ENCODE results near the gene RTN4.
"Not testable (repeated sequence)": the region's sequence is repeated elsewhere in the genome, so short reads cannot be mapped to it uniquely, and the experiment has no call there.

Gene RTN4

DNA sequence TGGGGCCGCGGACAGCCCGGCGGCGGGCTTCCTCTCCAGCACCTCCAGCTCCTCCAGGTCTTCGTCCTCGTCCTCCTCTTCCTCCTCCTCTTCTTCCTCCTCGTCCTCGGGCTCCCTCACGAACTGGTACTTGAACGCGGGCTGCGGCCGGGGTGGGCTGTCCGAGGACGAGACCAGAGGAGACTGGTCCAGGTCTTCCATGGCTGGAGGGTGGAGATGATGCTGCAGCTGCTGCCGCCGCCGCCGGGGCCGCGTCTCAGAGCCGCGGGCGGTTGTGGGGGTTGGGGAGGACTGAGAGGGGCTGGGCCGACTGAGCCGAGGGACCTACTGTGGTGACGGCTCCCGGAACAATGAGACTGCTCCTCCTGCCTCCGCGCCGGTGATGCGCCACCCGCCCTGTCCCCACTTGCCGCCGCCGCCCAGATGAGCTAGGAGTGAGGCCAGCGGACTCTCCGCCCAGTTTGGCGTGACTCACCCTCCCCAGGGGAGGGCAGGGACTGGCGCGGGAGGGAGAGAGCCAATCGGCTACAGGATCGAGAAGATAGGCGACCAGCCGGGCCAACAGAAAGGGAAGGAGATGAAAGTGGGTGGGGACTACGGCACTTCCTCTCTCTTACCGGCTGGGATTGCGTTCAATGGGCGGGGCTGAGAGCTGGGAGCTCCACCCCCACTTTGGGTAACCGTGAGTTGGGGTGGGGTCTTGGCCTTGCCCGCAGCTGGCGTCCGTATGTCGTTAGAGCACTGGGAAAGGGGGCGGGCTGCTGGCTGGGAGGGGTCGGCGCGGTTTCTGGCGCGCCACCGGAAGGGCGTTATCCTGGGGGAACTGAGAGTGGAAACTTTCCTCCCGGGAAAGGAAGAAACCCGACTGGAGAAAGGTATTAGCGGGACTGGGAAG, at the start of gene RTN4:
TSS of gene RTN4 (minus strand) at position 352 of the 895 bp plus-strand sequence. CDS start at position 201, 151 bp downstream.
- DNase-seq, result peak; percentile 98 to 99

DNA sequence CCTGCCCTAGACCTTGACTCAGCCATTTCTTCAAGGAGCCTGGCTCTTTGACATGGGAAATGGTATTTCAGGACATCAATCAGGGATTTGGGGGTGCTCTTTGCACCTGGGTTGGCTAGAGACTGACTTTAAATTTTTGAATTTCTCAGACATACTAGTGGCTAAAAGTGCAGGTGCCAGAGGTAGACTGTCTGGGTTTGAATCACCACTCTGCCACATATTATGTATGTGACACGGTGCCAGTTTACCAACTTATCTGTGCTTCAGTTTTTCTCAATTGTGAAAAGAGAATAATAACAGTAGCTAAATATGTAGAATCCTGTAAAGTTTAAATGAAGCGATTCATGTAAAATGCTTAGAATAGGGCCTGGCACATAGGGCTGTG, 49.2 kb upstream of the RTN4 start:
- DNase-seq, result no peak

DNA sequence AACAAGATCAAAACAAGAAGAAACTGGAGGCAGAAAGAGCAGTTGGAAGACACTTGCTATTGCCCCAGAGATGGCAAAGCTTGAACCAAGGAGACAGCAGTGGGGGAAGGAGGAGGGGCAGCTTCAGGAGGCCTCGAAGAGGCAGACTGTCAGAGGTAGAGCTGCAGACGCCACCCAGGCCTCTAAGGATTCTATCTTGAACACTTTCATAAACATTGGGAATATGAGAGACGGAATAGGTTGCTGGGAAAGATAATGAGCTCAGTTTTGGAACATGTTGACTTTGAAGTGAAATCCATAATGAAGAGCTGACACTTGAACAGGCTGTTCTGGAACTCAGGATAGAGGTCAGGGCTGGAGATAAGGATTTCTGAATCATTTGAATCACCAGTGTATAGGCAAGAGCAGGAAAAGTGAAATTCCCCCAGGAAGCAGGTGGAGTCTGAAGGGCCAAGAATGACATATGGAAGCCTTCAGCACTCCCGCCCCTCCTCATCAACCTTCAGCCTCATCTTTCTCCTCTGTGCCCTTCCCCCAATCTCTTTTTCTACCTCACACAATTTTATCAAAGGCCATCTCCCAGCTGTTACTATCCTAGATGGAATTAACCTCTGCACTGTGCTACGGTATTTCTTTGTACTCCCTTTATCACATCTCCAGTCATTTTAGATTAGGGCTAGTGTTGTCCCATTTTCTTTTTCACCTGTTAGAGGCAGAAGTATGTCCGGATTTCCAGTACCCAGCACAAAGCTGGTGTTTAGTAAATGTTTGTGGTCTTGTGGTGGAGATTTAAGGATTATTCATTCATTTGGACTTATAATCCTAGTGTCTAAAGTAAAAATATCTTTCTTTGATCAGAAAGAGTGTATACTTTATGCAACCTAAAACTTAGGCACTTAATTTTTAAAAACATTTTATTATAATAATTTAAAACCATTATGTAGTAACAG, 47.5 kb upstream of the RTN4 start:
- no peak for DNase-seq

DNA sequence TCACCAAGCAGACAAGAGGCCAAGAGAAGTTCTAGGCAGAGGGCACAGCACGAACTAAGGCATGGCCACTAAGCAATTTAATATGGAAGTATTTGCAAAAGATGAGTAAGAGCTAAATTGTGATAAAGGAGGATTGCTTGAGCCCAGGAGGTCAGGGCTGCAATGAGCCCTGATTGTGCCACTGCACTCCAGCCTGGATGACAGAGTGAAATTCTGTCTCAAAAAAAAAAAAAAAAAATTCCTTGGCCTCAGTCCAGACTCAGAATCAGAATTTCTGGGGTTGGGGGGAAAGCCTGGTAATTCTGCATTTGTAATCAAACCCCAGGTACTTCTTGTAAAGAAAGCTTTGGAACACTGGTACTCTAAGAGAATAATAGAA, 46.8 kb upstream of the RTN4 start:
- DNase-seq, result no peak

GRCh38 chr2:55096586-55096985, 46.3 kb upstream of the RTN4 start:
- no peak for DNase-seq

DNA sequence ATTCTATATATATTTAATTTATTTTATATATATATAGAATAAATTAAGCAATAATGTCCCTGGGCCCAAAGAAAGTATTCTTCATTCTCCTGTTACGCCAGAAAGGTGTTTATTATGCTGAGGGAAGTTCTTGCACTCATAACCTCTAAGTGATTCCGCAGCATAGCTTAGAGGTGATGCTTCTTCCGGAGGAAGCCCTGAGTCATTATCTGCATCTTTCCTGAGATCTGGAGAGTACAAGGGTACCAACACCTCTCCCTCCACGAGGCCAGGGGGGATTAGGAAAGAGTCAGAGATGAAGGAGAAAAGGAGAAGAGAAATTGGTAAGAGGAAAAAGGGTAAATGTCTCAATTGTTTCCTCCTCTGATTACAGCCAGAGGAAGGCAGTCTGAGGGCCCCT, 43.1 kb upstream of the RTN4 start:
- DNase-seq, result no peak

- no peak for DNase-seq
Measured at GRCh38 chr2:55092439-55092838, 42.2 kb upstream of the RTN4 start.

DNA sequence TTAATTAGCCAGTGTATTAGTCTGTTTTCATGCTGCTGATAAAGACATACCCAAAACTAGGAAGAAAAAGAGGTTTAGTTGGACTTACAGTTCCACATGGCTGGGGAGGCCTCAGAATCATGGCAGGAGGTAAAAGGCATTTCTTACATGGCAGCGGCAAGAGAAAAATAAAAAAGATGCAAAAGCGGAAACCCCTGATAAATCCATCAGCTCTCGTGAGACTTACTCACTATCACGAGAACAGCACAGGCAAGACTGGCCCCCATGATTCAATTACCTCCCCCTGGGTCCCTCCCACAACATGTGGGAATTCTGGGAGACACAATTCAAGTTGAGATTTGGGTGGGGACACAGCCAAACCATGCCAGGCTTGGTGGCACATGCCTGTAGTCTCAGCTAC, 41.4 kb upstream of the RTN4 start:
- DNase-seq, result not testable (repeated sequence)

DNA sequence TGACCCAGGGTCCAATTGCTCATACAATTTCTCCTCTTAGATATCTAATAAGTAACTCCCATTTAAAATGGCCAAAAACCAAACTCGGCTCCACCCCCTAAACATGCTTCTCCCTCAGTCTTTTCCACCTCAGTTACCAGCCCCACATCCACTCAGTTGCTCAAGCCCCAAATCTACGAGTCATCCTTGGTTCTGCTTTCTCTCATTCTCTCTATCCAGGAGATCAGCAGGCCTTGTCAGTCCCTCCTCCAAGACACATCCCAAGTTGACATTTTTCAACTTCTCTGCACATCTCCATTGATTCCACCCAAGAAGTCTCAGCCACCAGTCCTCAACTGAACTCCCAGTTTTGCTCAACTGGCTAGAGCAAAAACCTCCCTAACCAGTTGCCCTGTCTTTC, 40.5 kb upstream of the RTN4 start:
- DNase-seq, result no peak

DNA sequence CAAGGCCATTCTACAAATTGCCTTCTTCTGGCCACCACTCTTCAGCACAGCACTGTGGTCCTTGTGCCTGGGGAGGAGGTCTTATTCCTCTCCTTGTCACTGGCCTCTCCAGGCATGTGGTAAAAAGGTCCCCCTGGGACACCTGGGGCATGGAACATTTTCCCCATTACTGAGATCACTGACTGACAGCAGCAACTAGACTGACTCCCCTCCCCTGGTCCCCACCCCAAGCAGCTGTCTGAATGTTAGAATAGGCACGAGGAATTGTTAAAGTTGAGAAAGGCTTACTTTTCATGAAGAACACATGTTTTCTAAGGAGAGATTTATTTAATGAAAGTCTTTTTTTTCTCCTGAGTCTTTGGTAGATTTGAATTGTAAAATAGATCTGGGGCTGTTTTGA, 39.5 kb upstream of the RTN4 start:
- no peak for DNase-seq

DNA sequence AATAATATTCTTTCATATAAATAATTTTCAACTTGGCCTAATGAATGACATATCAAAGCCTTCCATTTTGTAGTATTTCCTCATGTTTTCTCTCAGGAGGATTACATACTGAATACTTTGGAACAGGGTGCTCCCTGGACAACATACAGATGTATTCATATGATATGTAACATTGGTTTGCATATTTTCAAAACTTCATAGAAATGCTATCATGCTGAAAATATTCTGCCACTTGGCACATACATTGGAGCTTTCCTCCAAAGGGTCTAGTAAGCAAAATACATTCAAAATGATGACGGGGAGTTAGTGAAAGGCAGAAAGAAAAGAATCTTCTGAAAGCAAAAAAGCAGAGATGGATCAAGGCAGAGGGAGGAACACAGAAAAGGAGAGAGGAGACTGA, 38.1 kb upstream of the RTN4 start:
- no peak for DNase-seq

- DNase-seq, result no peak
Measured at GRCh38 chr2:55087936-55088335, 37.7 kb upstream of the RTN4 start.

DNA sequence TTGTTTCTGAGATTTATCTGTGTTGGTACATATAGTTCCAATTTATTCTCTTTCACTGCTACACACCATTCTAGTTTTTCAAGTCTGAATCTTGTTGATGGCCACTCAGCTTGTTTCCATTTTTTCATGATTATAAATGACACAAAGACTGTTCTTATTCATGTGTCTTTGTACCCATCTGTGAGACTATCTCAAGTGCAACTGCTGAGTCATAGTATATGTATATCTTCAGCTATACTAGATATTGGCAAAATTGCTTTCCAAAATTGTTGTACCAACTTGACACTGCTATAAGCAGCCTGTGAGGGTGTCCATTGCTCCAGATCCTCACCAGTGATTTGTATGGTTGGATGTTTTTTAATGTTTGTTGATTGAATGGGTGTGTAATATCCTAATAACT, 37.2 kb upstream of the RTN4 start:
- DNase-seq, result no peak

GRCh38 chr2:55085113-55086040, 35.1 kb upstream of the RTN4 start:
- DNase-seq, result no peak

DNA sequence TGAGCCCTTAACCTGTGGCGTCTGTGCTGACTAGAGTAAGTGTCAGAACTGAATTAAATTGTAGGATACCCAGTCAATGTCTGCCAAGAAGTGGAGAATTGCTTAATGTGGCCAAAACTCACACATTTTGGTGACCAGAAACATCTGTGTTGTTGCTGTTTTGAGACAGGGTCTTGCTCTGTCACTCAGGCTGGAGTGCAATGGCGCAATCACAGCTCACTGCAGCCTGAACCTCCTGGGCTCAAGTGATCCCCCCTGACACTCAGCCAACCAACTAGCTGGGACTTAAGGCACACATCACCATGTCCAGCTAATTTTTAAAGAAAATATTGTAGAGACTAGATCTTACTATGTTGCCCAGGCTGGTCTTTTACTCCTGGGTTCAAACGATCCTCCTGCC, 34.4 kb upstream of the RTN4 start:
- DNase-seq, result no peak

DNA sequence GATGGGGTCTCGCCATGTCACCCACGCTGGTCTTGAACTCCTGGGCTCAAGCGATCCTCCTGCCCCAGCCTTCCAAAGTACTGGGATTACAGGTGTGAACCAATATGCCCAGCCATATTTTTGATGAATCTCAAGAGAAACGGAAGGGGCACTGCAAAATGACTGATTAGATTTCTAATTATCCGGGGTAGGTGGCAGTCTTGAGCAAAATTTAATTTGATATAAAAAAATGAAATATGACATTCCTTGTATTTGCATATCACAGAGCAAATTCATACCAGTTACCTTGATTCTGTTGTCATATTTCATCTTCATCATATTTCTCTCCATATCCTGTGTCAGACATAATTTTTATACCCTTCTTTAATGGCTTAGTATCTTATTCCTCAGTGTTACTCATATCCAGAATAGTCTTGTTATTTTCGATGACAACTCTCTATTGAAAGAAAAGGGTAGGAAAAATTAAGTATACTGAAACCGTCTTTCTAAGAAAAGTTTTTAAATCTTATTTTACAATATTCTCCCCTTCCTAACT, 30.0 kb upstream of the RTN4 start:
- DNase-seq, result no peak

DNA sequence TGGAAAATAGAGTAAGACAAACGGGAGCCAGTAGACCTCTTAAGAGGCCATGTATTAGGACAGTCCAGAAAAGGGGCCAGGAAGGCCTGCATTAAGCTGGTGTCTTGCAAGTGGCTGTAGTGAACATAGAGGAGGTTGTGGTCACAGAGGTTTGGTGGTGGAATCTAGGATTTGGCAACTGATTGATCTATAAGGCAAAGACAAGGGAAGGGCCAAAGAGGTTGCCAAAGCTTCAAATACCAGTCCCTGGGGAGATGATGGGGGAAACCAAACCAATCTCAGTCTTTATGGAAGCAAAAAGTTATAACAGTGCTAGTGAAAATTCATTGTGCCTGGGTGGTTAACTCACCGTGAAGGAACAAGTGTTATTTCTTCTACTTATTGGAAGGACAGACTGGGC, 28.7 kb upstream of the RTN4 start:
- DNase-seq, result no peak

DNA sequence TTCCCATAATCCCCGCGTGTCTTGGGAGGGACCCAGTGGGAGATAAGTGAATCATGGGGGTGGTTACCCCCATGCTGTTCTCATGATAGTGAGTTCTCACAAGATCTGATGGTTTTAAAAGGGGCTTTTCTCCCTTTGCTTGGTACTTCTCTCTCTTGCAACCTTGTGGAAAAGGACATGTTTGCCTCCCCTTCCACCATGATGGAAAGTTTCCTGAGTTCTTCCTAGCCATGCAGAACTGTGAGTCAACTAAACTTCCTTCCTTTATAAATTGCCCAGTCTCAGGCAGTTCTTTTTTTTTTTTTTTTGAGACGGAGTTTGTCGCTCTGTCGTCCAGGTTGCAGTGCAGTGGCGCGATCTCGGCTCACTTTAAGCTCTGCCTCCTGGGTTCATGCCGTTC, 26.5 kb upstream of the RTN4 start:
- DNase-seq, result no peak

- not testable (repeated sequence) for DNase-seq
Measured at GRCh38 chr2:55076019-55076418, 25.8 kb upstream of the RTN4 start.

- DNase-seq, result no peak
Measured at GRCh38 chr2:55073000-55073983, 23.0 kb upstream of the RTN4 start.

DNA sequence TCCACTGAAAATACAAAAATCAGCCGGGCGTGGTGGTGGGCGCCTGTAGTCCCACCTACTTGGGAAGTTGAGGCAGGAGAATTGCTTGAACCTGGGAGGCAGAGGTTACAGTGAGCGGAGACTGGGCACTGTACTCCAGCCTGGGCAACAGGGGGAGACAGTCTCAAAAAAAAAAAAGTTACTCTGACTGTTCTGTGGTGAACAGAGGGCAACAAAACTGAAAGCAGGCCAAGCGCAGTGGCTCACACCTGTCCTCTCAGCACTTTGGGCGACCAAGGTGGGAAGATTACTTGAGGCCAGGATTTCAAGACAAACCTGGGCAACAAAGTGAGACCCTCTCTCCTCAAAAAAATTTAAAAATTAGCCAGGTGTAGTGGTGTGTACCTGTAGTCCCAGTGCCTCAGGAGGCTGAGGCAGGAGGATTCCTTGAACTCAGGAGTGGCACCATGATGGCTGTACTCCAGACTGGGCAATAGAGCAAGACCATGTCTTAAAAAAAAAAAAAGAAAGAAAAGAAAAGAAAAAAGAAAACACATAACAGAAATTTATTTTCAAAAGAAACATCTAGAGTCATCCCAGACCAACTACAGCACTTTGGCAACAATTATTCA, 13.6 kb upstream of the RTN4 start:
- no peak for DNase-seq

Data from activated T-cell treated with anti-CD3 and anti-CD28 coated beads, Interleukin-2, amount 50 U/mL, for 48 hours (primary cell).